Activated CD4-positive, CD25-positive, alpha-beta regulatory T cell treated with anti-CD3 and anti-CD28 coated beads, Interleukin-2, amount 50 U/mL, for 24 hours (primary cell): Measurements from ENCODE around the gene FAM219A.
A peak's percentile ranks its signal among the peaks of the same experiment; 100 is the strongest.
"Not testable (repeated sequence)": the region's sequence is repeated elsewhere in the genome, so short reads cannot be mapped to it uniquely, and the experiment has no call there.

Source experiments
- ATAC-seq, 2 donors: fragments of 150-1000 bp; cut with Tn5 transposase; one replicate each; pipeline ENCODE4 v1.10.0; 2021; ENCODE audit warnings: mild to moderate bottlenecking in 1 of 2, moderate library complexity in 1 of 2

The FAM219A gene

GRCh38 chr9:34482746-34483145 is 24.4 kb upstream of the FAM219A start:
- not testable (repeated sequence) for ATAC-seq

- not testable (repeated sequence) for ATAC-seq
Observed at GRCh38 chr9:34481620-34482019, 23.2 kb upstream of the FAM219A start.

DNA sequence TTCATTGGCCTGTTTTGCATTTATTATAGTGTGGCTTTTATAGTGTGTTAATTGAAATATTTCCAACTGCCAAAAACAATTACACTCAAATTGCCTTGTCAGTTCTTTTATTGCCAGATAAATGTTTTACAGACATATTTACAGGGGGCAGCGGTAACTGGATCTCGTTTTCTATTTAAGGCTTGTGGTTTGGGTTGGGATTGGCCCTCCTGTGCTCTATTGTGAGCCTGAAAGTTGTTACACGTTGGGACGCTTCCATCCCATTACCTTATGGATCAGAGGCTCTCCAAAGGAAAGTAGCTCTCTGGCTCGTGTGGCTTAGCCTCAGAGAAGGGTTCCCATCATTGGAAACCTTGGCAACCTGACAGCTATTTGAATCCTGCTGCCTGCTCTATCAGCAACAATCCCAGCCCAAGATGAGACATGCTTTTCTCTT is 21.1 kb upstream of the FAM219A start:
- no peak for ATAC-seq

DNA sequence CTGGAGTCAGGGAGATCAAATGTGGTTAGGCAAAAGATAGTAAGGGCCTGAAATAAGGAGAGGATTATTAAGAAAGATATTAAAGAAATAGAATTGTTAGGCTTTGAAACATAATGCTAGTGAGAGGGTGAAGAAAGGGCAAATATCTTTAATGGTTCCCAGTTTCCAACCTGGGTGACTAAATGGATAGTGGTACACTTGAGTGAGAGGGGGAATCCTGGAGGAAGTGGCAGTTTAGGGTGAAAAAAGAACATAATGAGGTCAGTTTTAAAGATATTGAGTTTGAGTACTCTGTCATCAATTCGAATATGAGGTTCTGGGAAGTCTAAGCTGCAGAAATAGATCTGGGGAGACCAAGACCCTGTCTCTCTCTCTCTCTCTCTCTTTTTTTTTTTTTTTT is 19.2 kb upstream of the FAM219A start:
- ATAC-seq: no peak

- no peak for ATAC-seq
Observed at GRCh38 chr9:34475097-34475496, 16.7 kb upstream of the FAM219A start.

- no peak for ATAC-seq
Observed at GRCh38 chr9:34465468-34465867, 7.1 kb upstream of the FAM219A start.

DNA sequence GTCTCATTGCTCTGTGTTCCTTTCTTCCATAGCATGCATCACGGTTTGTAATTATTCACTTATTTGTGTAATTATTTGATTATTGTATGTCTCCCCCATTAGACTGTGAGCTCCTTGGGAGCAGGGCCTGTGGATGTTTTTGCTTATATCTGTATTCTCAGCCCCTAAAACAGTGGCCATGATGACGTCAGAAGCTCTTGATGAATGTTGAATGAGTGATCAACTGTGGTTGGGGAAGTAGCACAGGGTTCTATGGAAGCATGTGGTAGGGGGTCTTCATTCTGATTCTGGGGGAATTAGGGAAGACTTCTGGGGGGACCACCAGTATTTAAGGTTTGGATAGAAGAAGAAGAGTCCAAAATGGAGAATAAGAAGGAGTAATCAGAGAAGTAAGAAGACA is 6.2 kb upstream of the FAM219A start:
- no peak for ATAC-seq

GRCh38 chr9:34463901-34464232 is 5.5 kb upstream of the FAM219A start:
- no peak for ATAC-seq

DNA sequence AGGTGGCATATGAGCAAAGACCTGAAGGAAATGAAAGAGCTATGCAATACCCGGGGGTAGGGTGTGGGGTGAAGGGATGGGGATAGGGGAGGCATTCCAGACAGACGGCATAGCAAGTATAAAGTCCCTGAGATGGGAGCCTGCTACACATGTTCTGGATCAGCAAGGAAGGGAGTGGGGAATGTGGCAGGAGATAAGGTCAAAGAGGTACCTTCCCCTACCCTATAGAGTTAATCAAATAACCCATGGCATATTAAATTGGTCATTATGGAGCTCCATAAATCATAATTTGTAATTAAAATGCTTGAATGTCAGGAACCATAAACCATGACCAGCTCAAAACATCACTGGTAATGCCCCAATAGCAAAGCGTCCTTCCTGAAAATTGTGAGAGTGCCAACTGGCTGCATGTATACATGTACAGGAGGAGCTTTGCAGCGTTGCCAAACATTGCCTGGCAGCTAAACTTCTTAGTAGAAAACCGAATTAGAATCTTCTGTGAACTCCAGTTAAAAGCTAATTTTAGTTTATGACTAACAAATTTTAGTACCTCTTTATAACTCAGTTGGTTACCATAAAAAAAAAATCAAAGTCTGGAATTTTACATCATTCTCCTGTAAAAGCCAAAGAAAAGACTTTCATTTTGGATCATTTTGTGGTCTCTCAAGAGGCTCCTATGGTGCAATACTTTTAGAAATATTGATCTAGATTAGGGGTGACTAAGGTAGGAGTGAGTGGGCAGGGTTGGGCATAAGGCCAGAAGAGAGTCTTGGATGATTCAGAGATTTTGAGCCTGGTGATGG is 4.9 kb upstream of the FAM219A start:
- ATAC-seq: peak; percentile 67 to 81

GRCh38 chr9:34459941-34460340 is 1.6 kb upstream of the FAM219A start:
- no peak for ATAC-seq

DNA sequence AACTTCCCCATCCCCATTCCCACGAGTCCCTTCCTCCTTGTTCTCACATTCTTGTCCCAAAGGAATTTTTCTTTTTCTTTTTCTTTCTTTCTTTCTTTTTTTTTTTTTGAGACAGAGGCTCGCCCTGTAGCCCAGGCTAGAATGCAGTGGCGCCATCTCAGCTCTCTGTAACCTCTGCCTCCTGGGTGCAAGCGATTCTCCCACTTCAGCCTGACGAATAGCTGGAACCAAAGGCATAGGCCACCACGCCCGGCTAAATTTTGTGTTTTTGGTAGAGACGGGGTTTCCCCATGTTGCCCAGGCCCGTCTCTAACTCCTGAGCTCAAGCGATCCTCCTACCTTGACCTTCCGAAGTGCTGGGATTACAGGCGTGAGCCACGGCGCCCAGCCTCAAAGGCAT is 986 bp upstream of the FAM219A start:
- ATAC-seq: no peak

DNA sequence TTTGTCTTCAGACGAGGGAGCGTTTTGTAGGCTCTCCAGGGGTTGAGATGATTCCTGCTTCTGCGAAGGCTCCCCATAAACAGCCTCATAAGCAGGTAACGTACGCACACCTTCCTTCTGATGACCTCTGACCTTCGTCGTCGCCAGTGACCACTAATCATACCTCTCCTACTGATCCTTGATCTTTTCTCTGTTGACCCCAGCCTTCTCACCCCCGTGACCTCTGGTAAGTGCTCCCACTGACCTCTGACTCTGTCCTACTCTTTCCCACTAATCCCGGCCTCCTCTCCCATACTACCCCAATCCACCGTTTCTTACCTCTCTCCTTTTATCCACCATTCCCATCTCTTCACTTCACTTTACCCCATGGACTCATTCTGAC is 580 bp upstream of the FAM219A start:
- no peak for ATAC-seq

- ATAC-seq: no peak
Observed at GRCh38 chr9:34457266-34458012, 931 bp downstream of the FAM219A start.

DNA sequence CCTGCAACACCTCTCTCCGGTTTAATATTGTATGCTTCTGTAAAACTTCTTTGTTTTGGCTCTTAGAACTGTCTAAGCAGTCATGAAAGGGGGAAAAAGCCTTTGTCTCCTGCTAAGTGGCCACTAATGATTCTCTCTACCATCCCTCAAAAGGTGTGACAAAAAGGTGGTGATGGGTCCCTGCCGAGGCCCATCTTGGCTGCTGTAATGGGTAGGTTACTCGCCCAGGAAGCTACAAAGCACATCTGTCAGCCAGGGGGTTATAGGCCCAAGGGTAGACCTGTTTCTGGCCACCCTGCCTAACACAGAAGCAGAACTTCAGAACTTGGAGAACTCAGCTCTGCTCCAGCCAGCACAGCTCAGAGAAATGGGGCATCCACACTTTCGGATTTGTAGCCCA is 1.6 kb downstream of the FAM219A start:
- ATAC-seq: no peak

DNA sequence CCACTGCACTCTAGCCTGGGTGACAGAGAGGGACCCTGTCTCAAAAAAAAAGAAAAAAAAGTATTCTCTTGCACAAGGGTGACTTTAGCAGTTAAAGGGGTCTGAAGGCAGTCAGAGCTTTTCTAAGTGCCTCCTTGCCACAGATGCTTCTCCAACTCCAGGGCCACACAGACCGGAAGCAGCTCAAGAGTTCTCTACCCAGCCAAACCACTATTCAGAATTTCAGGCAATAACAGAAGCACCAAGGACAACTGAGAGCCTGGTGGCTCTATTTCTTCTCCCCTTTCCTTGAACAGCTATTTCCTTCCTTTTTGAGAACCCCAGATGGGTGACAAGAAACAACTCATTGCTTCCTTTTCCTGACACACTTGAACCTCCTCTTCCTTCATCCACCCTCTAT is 2.2 kb downstream of the FAM219A start:
- ATAC-seq: no peak

DNA sequence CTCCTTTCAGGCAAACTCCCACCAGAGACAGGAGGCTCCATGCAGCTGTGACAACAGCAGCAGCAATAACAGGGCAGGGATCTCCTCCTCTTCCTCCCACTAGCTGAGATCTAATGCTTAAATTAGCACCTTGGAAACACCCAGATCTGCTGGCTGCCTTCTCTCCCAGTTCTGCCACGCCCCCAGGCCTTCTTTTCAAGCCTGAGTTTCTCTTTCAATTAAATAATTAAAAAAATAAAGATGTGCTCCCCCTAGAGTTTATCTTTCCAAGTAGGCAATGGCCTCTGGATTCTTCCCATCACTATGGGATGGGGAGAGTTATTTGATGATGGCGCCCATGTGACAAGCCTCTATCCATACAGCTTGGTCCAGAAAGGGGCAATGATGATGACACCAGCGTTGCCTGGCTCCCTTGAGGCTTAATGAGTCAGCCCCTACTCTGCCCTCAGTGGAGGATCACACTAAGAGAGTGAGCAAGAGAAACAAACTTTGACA is 3.8 kb downstream of the FAM219A start:
- peak; percentile 40 to 42 for ATAC-seq

DNA sequence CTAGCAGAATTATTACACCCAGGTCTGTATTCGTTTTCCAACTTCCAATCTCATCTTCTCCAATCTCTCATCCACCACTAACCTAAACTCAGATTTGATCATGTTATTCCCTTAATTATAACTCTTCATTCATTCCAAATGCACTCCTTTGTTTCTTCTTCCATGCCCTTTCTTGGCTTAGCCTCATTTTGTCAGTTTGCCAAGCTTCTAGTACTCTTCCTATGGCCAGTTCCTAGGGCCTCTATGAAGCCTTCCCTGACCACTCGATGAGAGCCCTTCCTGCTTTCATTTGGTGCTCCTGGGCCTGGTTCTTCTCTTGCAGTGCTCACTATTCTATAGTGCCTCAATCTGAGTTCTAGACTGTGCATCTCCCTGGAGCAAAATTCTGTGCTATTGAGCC is 5.8 kb downstream of the FAM219A start:
- no peak for ATAC-seq

- peak in 1 of 2 donors; percentile 50 for ATAC-seq
Observed at GRCh38 chr9:34451545-34451944, 6.8 kb downstream of the FAM219A start.

DNA sequence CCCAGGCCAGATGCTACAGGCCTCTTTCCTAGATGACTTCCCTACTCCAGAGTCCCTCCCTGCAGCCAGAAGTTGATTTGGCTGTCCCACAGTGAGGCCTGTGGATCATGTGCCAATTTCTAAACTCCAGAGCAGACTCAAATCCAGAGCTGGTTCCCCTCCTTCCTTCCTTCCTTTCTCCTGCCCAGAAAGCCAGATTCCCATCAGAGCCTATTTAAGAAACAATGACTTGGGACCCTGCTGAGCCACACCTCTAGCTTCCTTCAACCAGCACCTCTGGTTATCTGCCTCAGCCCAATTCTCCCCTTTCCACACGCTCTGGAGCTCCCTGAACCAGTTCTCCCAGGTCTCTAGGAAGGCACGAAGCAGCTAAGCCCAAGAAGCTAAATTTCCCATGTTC is 7.2 kb downstream of the FAM219A start:
- ATAC-seq: no peak

DNA sequence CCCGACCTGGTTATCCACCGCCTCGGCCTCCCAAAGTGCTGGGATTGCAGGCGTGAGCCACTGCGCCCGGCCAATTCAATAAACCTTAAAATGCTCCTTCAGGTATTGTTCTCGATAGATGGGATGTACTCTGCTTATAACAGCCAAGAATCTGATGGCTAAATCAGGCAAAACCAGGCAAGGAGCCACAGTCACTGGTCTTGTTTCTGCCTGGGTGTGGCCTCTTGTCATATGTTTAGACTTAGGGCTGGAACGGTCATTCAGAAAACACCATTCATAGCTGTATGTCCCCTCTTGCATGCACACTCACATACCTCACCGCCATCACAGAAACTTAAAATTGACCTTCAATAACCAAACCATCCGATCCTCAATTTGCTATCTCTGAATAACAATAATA is 7.7 kb downstream of the FAM219A start:
- no peak for ATAC-seq

DNA sequence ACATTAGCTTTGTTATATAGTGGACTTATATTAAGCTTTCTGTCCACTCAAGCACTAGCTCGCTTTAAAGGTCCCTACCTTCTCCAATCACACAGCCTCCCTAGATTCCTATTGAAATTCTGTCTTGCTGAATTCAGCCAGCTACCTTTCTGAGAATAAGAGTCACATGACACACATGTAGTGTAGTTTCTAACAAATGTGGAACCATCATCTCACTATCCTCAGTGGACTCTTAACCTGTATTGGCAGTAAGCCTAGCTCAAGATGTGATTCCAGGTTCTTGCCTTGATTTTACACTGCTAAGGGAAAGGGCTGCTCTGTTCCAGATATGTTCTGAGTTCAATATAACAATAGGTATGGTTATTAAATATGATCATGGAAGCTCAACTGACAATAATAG is 11.4 kb downstream of the FAM219A start:
- no peak for ATAC-seq

GRCh38 chr9:34446468-34446891 is 11.9 kb downstream of the FAM219A start:
- ATAC-seq: no peak

- no peak for ATAC-seq
Observed at GRCh38 chr9:34443976-34444375, 14.4 kb downstream of the FAM219A start.

DNA sequence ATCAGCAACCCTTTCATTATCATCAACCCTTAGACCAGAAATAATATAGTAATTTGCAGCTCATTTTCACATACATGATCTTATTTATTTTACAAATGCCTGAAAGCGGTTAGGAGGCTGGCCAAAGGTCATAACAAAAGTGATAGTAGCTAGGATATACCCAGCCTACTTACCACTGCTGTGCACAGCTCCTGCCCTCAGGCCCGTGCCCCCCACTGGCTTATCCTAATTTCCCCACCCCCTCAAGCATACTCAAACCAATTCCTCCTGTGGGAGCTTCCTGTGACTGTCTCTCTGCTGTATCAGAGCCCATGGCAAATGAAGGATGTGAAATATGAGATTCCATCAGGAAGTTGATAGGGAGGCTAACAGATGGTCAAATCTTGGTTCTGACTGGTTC is 14.8 kb downstream of the FAM219A start:
- no peak for ATAC-seq
